Endometrial microvascular endothelial cells (primary cell): Measurements from ENCODE around the gene SYCP2. TPM values are rescaled to one million over a fixed set of nuclear protein-coding genes. Genes with fewer than 3 reads are reported as not detected.
"Not testable (repeated sequence)": the region's sequence is repeated elsewhere in the genome, so short reads cannot be mapped to it uniquely, and the experiment has no call there.

Experiments used
- in situ Hi-C: cut with HindIII; loops from 2 replicates; pipeline ENCODE4 v1.10.0; 2017; ENCODE audit warnings: low sequenced_read_pairs, low pct_unique_long_range_greater_than_20kb; ENCODE audit errors: inconsistent ontology term
- total RNA-seq: library from RNA; depleted of rRNA; stranded (reverse); fragments of >200 nt; gene quantifications from one replicate; pipeline ENCODE4 v1.2.3, GENCODE V29; 2015; ENCODE audit errors: inconsistent ontology term

Gene SYCP2
- total RNA-seq, 1 donor from 2014 or later, result not detected

GRCh38 chr20:59920944-59921343, 12.5 kb downstream of the SYCP2 start:
- in situ Hi-C loops, result no loop called here

GRCh38 chr20:59912609-59913008, 20.8 kb downstream of the SYCP2 start:
- in situ Hi-C loops, result no loop called here

- in situ Hi-C loops, result no loop called here
Measured at GRCh38 chr20:59911041-59911440, 22.4 kb downstream of the SYCP2 start.

- in situ Hi-C loops, result no loop called here
Measured at GRCh38 chr20:59908855-59909254, 24.6 kb downstream of the SYCP2 start.

GRCh38 chr20:59903621-59904020, 29.8 kb downstream of the SYCP2 start:
- in situ Hi-C loops, result no loop called here

- in situ Hi-C loops, result no loop called here
Measured at GRCh38 chr20:59902470-59902869, 31.0 kb downstream of the SYCP2 start.

GRCh38 chr20:59895908-59896307, 37.5 kb downstream of the SYCP2 start:
- in situ Hi-C loops, result no loop called here

GRCh38 chr20:59891581-59891980, 41.9 kb downstream of the SYCP2 start:
- in situ Hi-C loops, result no loop called here

GRCh38 chr20:59890035-59890434, 43.4 kb downstream of the SYCP2 start:
- in situ Hi-C loops, result not testable (repeated sequence)

GRCh38 chr20:59888050-59888449, 45.4 kb downstream of the SYCP2 start:
- in situ Hi-C loops, result no loop called here

GRCh38 chr20:59884494-59884893, 48.9 kb downstream of the SYCP2 start:
- in situ Hi-C loops, result no loop called here

GRCh38 chr20:59880198-59880597, 53.2 kb downstream of the SYCP2 start:
- in situ Hi-C loops, result no loop called here

- in situ Hi-C loops, result no loop called here
Measured at GRCh38 chr20:59873409-59873808, 60.0 kb downstream of the SYCP2 start.

- in situ Hi-C loops, result no loop called here
Measured at GRCh38 chr20:59871096-59871495, 62.3 kb downstream of the SYCP2 start.

- in situ Hi-C loops, result no loop called here
Measured at GRCh38 chr20:59866338-59866737, 67.1 kb downstream of the SYCP2 start.

- in situ Hi-C loops, result no loop called here
Measured at GRCh38 chr20:59864726-59865125, 68.7 kb downstream of the SYCP2 start.

- in situ Hi-C loops, result no loop called here
Measured at GRCh38 chr20:59863058-59863457, 70.4 kb downstream of the SYCP2 start.

GRCh38 chr20:59861401-59861800, 72.0 kb downstream of the SYCP2 start:
- in situ Hi-C loops, result no loop called here

GRCh38 chr20:59858425-59858824, 75.0 kb downstream of the SYCP2 start:
- in situ Hi-C loops, result no loop called here

GRCh38 chr20:59857966-59858365, 75.5 kb downstream of the SYCP2 start:
- in situ Hi-C loops, result no loop called here

- in situ Hi-C loops, result not testable (repeated sequence)
Measured at GRCh38 chr20:59856941-59857340, 76.5 kb downstream of the SYCP2 start.

- in situ Hi-C loops, result not testable (repeated sequence)
Measured at GRCh38 chr20:59856526-59856925, 76.9 kb downstream of the SYCP2 start.
